Cardiac fibroblast (primary cell): ENCODE results near the gene COL5A1.

Experiments
- DNase-seq, 2 donors: peaks; one replicate each; pipeline versions ENCODE4 v3.0.0 to v3.0.0-alpha.2; 2010; ENCODE audit warnings: low read depth in 2 of 2
- H3K4me3 ChIP-seq, 2 donors: replicated peaks in 1 of 2; 1 replicate in 1 of 2; 2 replicates in 1 of 2; pipeline ENCODE4 v1.5.1; 2011; ENCODE audit warnings: low read depth in 2 of 2, low read length in 2 of 2, mild to moderate bottlenecking in 2 of 2, moderate library complexity in 1 of 2
- CTCF ChIP-seq: IDR thresholded peaks from one replicate; pipeline ENCODE4 v1.5.1; 2011; ENCODE audit warnings: low read depth, mild to moderate bottlenecking, low read length, inconsistent platforms

The COL5A1 gene

GRCh38 chr9:134735441-134736175, 94.0 kb downstream of the COL5A1 start:
- no peak overlapping the region for H3K4me3 ChIP-seq
- DNase-seq: peak in 1 of 2 donors; percentile 24
- TF ChIP-seq CTCF: no peak

- H3K4me3 ChIP-seq: no peak overlapping the region
- no peak for TF ChIP-seq CTCF
- DNase-seq: no peak
Measured at GRCh38 chr9:134736791-134737497, 95.3 kb downstream of the COL5A1 start.

- no peak overlapping the region for H3K4me3 ChIP-seq
- DNase-seq: no peak
- no peak for TF ChIP-seq CTCF
Measured at GRCh38 chr9:134737842-134738580, 96.4 kb downstream of the COL5A1 start.

GRCh38 chr9:134738869-134739659, 97.5 kb downstream of the COL5A1 start:
- TF ChIP-seq CTCF: peak; percentile 77
- no peak overlapping the region for H3K4me3 ChIP-seq
- DNase-seq: peak; percentile 46 to 64

GRCh38 chr9:134739660-134739968, 98.0 kb downstream of the COL5A1 start:
- H3K4me3 ChIP-seq: no peak overlapping the region
- TF ChIP-seq CTCF: no peak
- no peak for DNase-seq

GRCh38 chr9:134740071-134740470, 98.5 kb downstream of the COL5A1 start:
- TF ChIP-seq CTCF: no peak
- no peak for DNase-seq

More at GRCh38 chr9:134740071-134740470, 98.5 kb downstream of the COL5A1 start:
- no peak overlapping the region for H3K4me3 ChIP-seq
